Fibroblast of mammary gland (primary cell): Measurements from ENCODE around the gene JAG2.

Source experiments
- DNase-seq: peaks from one replicate; pipeline ENCODE4 v3.0.0-alpha.2; 2010; ENCODE audit warnings: low read depth
- H3K4me3 ChIP-seq: 2 replicates; pipeline ENCODE4 v1.5.1; 2011; ENCODE audit warnings: low read depth, mild to moderate bottlenecking, low read length, moderate library complexity; ENCODE audit not compliant: control insufficient read depth
- TF ChIP-seq, protein P1 (sequence below): conservative IDR thresholded peaks from 2 replicates; pipeline ENCODE4 v1.5.1; 2011; ENCODE audit warnings: low read depth, low read length, inconsistent platforms; ENCODE audit not compliant: control insufficient read depth, insufficient read depth

Gene JAG2

GRCh38 chr14:105091517-105092170 lies 76.9 kb downstream of the JAG2 start:
- H3K4me3 ChIP-seq: no peak overlapping the region
- no peak for DNase-seq

GRCh38 chr14:105091054-105091516 lies 77.5 kb downstream of the JAG2 start:
- no peak overlapping the region for H3K4me3 ChIP-seq

More at GRCh38 chr14:105091517-105092170, 76.9 kb downstream of the JAG2 start:
- TF ChIP-seq, protein P1, sequence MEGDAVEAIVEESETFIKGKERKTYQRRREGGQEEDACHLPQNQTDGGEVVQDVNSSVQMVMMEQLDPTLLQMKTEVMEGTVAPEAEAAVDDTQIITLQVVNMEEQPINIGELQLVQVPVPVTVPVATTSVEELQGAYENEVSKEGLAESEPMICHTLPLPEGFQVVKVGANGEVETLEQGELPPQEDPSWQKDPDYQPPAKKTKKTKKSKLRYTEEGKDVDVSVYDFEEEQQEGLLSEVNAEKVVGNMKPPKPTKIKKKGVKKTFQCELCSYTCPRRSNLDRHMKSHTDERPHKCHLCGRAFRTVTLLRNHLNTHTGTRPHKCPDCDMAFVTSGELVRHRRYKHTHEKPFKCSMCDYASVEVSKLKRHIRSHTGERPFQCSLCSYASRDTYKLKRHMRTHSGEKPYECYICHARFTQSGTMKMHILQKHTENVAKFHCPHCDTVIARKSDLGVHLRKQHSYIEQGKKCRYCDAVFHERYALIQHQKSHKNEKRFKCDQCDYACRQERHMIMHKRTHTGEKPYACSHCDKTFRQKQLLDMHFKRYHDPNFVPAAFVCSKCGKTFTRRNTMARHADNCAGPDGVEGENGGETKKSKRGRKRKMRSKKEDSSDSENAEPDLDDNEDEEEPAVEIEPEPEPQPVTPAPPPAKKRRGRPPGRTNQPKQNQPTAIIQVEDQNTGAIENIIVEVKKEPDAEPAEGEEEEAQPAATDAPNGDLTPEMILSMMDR: no peak

More at GRCh38 chr14:105091054-105091516, 77.5 kb downstream of the JAG2 start:
- TF ChIP-seq, protein P1: no peak
- no peak for DNase-seq
